A549 treated with Hydrocortisone at 1 μM for 4 hours (cell line): ENCODE data around the gene ELAVL1. TPM values are rescaled to one million over a fixed set of nuclear protein-coding genes. Genes with fewer than 3 reads are reported as not detected.

Experiments
- total RNA-seq: library from RNA; stranded (reverse); fragments of 200-300 nt; extraction: Qiagen RNA extraction; gene quantifications from 5 replicates; pipeline ENCODE4 v1.2.3, GENCODE V29; 2022

Gene ELAVL1
- 60.9 to 81.8 TPM (median 64.9 TPM) in 5 replicates for total RNA-seq

GRCh38 chr19:8005534-8006256 is at the start of gene ELAVL1:
ELAVL1 (minus strand) TSS chr19:8005641; CDS start chr19:7991815, 13,826 bp downstream.

GRCh38 chr19:8052464-8052859 is 47.0 kb upstream of the ELAVL1 start, which contains the start of gene CCL25:
CCL25 (plus strand) TSS chr19:8052760; CDS start chr19:8053050, 290 bp downstream.

GRCh38 chr19:7943444-7944176 is 61.8 kb downstream of the ELAVL1 start, which contains the start of gene TIMM44:
TIMM44 (minus strand) TSS chr19:7943666; CDS start chr19:7943651, 15 bp downstream.

GRCh38 chr19:7926021-7926726 is 79.3 kb downstream of the ELAVL1 start, which contains the start of gene CTXN1:
CTXN1 (minus strand) TSS chr19:7926135; CDS start chr19:7925538, 597 bp downstream.

GRCh38 chr19:7919610-7920518 is 85.6 kb downstream of the ELAVL1 start, which contains the start of gene SNAPC2:
SNAPC2 (plus strand) TSS chr19:7920338; CDS start chr19:7920367, 29 bp downstream.

GRCh38 chr19:7914598-7915045 is 90.8 kb downstream of the ELAVL1 start, which contains the start of gene TGFBR3L:
TGFBR3L (plus strand) TSS chr19:7914830.

Other genes starting within 250 kb of the ELAVL1 start
- not detected in 5 replicates for gene CLEC4M, start 242.4 kb downstream of the ELAVL1 start, total RNA-seq
- gene EVI5L, start 175.4 kb downstream of the ELAVL1 start, total RNA-seq = 1.3 to 2.1 TPM (median 1.8 TPM) in 5 replicates
- 0.21 to 0.67 TPM (median 0.41 TPM) in 5 replicates for gene PRR36, start 131.3 kb downstream of the ELAVL1 start, total RNA-seq
- gene LRRC8E, start 117.1 kb downstream of the ELAVL1 start, total RNA-seq = 4.9 to 6.7 TPM (median 6.0 TPM) in 5 replicates
- 13.3 to 15.8 TPM (median 14.8 TPM) in 5 replicates for gene MAP2K7, start 101.8 kb downstream of the ELAVL1 start, total RNA-seq
- 1.0 to 2.4 TPM (median 1.6 TPM) in 5 replicates for gene TGFBR3L, start 90.8 kb downstream of the ELAVL1 start, total RNA-seq
- gene SNAPC2, start 85.3 kb downstream of the ELAVL1 start, total RNA-seq = 19.8 to 29.6 TPM (median 29.0 TPM) in 5 replicates
- 7.7 to 21.3 TPM (median 20.5 TPM) in 5 replicates for gene CTXN1, start 79.5 kb downstream of the ELAVL1 start, total RNA-seq
- gene TIMM44, start 62.0 kb downstream of the ELAVL1 start, total RNA-seq = 24.2 to 28.9 TPM (median 25.6 TPM) in 5 replicates
- gene CCL25, start 47.1 kb upstream of the ELAVL1 start, total RNA-seq = not detected in 5 replicates
- gene FBN3, start 144.0 kb upstream of the ELAVL1 start, total RNA-seq = 0.01 to 0.17 TPM in 2 of 5 replicates, not detected in the others
- gene CERS4, start 203.7 kb upstream of the ELAVL1 start, total RNA-seq = 2.6 to 3.8 TPM (median 2.7 TPM) in 5 replicates